CD4-positive, alpha-beta T cell (primary cell): Measurements from ENCODE around the gene THRB. TPM values are rescaled to one million over a fixed set of nuclear protein-coding genes. Genes with fewer than 3 reads are reported as not detected.

Experiments used
- ATAC-seq: fragments of 200-7000 bp; cut with Tn5 transposase; one replicate; pipeline ENCODE4 v1.10.0; 2022; ENCODE audit warnings: mild to moderate bottlenecking; ENCODE audit not compliant: poor library complexity
- CTCF ChIA-PET: fragments of 350-600 bp; sonication (Branson Sonifier 250); formaldehyde crosslinking; loops from one replicate; lab custom pipeline; 2021; ENCODE audit warnings: antibody characterized with exemption, inconsistent platforms; lab: Charles Lee
- POLR2A ChIA-PET: fragments of 350-600 bp; sonication (Branson Sonifier 250); formaldehyde crosslinking; loops from one replicate; lab custom pipeline; 2021; ENCODE audit warnings: antibody characterized with exemption, inconsistent platforms; lab: Charles Lee
- DNase-seq, 14 experiments: peaks; one replicate each; pipeline ENCODE4 v3.0.0-alpha.2; 2013 to 2020; ENCODE audit warnings: mixed read lengths in 2 of 14
- H3K27ac ChIP-seq, 2 donors: one replicate each; pipeline versions ENCODE4 v1.5.1 to v1.7.0; 2013; ENCODE audit warnings: low read length in 2 of 2, low read depth in 1 of 2, mild to moderate bottlenecking in 1 of 2
- H3K27me3 ChIP-seq, 2 experiments: 1 replicate in 1 of 2; 2 replicates in 1 of 2; pipeline versions ENCODE4 v1.6.1 to v1.7.0; 2013; ENCODE audit warnings: low read length in 2 of 2, control low read depth in 1 of 2, mild to moderate bottlenecking in 1 of 2, moderate library complexity in 1 of 2; ENCODE audit not compliant: insufficient read depth in 2 of 2, control insufficient read depth in 1 of 2
- H3K36me3 ChIP-seq: one replicate; pipeline ENCODE4 v1.6.1; 2013; ENCODE audit warnings: low read length, control low read depth; ENCODE audit not compliant: insufficient read depth
- H3K4me1 ChIP-seq: one replicate; pipeline ENCODE4 v1.6.1; 2013; ENCODE audit warnings: low read length, control low read depth; ENCODE audit not compliant: insufficient read depth
- H3K4me3 ChIP-seq: one replicate; pipeline ENCODE4 v1.5.1; 2013; ENCODE audit warnings: mild to moderate bottlenecking, low read length, moderate library complexity
- H3K9me3 ChIP-seq, 2 experiments: 1 replicate in 1 of 2; 2 replicates in 1 of 2; pipeline versions ENCODE4 v1.6.1 to v1.7.0; 2013; ENCODE audit warnings: low read length in 2 of 2, mild to moderate bottlenecking in 2 of 2, control low read depth in 1 of 2, moderate library complexity in 1 of 2; ENCODE audit not compliant: control insufficient read depth in 1 of 2, insufficient read depth in 1 of 2
- H3K27ac Mint-ChIP-seq: one replicate; pipeline ENCODE4 v1.8.0; 2020; ENCODE audit warnings: mixed read lengths
- H3K27me3 Mint-ChIP-seq: one replicate; pipeline ENCODE4 v1.8.0; 2021; ENCODE audit warnings: mixed read lengths
- H3K36me3 Mint-ChIP-seq: one replicate; pipeline ENCODE4 v1.8.0; 2021; ENCODE audit warnings: low read depth, mixed read lengths
- H3K4me1 Mint-ChIP-seq: one replicate; pipeline ENCODE4 v1.8.0; 2021; ENCODE audit warnings: low read depth, mixed read lengths
- H3K4me3 Mint-ChIP-seq: one replicate; pipeline ENCODE4 v1.8.0; 2020; ENCODE audit warnings: mild to moderate bottlenecking, mixed read lengths
- H3K9me3 Mint-ChIP-seq: one replicate; pipeline ENCODE4 v1.8.0; 2020; ENCODE audit warnings: mixed read lengths
- intact Hi-C, 2 experiments: fragments of 100-400 bp; cut with DNase I in 1 of 2; cut with micrococcal nuclease in 1 of 2; formaldehyde crosslinking; loops; one replicate each; pipeline versions ENCODE4 v1.15.1 to v1.9.0; 2023 to 2025; cut with DNase I, micrococcal nuclease
- microRNA-seq: library from miRNA; unstranded; fragments of <30 nt; microRNA quantifications from one replicate; pipeline ENCODE4 v1.2.0, GENCODE V29; 2021; ENCODE audit warnings: borderline microRNAs expressed, borderline replicate concordance
- total RNA-seq, 174 experiments: library from RNA in 2 of 174; stranded (reverse) in 2 of 174; gene quantifications; one replicate each; pipeline ENCODE4 v1.2.3 and lab custom pipeline; 2021 to 2026
- TF ChIP-seq, protein P1 (sequence below): fragments of 200-600 bp; IDR thresholded peaks from one replicate; pipeline ENCODE4 v1.8.0; 2022; ENCODE audit warnings: antibody characterized with exemption, mild to moderate bottlenecking

THRB gene
- total RNA-seq, 2 experiments from 2014 or later, result not detected

DNA sequence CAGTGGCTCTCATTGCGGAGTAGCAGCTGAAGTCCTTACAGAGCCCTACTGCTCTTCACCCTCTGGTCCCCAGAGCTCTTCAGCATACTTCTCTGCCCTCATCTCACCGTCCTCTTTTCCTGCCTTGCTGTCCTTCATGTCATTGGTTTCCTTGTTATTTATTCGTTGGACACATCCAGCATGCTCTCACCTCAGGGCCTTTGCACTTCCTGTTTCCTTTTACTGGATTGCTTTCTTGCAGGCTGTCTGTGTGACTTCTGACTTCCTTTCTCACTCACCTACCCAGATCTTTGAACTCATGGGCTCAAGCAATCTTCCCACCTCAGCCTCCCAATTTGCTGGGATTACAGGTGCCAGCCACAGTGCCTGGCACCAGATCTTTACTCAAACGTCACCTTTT is 422.5 kb downstream of the THRB start:
- intact Hi-C loops, result no loop called here
- Mint-ChIP-seq H3K27me3 (no peaks in the 10 kb centered on the region), H3K4me1 (no peaks in the 10 kb centered on the region), H3K27ac (no peak overlapping the region), H3K36me3 (no peaks in the 10 kb centered on the region), H3K4me3 (no peak overlapping the region), H3K9me3 (no peaks in the 10 kb centered on the region)
- ATAC-seq (no peak), DNase-seq (no peak)
- Histone ChIP-seq H3K4me3 (no peak overlapping the region), H3K9me3 (no peaks in the 10 kb centered on the region), H3K4me1 (no peaks in the 10 kb centered on the region), H3K27me3 (no peaks in the 10 kb centered on the region), H3K36me3 (no peaks in the 10 kb centered on the region), H3K27ac (no peak overlapping the region)
- ChIA-PET CTCF (no interaction called here), POLR2A (no interaction called here)
- TF ChIP-seq, protein P1, sequence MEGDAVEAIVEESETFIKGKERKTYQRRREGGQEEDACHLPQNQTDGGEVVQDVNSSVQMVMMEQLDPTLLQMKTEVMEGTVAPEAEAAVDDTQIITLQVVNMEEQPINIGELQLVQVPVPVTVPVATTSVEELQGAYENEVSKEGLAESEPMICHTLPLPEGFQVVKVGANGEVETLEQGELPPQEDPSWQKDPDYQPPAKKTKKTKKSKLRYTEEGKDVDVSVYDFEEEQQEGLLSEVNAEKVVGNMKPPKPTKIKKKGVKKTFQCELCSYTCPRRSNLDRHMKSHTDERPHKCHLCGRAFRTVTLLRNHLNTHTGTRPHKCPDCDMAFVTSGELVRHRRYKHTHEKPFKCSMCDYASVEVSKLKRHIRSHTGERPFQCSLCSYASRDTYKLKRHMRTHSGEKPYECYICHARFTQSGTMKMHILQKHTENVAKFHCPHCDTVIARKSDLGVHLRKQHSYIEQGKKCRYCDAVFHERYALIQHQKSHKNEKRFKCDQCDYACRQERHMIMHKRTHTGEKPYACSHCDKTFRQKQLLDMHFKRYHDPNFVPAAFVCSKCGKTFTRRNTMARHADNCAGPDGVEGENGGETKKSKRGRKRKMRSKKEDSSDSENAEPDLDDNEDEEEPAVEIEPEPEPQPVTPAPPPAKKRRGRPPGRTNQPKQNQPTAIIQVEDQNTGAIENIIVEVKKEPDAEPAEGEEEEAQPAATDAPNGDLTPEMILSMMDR, result no peak

DNA sequence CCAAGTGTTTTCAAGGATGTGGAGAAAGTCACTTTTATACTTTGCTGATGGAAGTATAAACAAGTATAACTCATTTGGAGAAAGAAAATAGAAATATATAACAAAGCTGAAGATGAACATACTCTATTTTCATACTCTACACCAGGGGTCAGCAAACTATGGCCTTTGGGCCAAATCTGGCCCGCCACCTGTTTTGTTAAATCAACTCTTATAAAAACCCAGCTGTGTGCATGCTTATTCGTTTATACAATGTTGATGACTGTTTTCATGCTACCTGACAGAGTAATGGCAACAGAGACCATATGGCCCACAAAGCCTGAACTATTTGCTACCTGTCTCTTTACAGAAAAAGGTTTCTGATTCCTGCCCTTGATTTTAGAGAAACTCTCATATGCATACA is 425.6 kb downstream of the THRB start:
- H3K4me1 ChIP-seq, result no peaks in the 10 kb centered on the region
- TF ChIP-seq, protein P1, result no peak
- no peaks in the 10 kb centered on the region for H3K9me3 Mint-ChIP-seq
- ATAC-seq (no peak), DNase-seq (no peak)
- H3K36me3 Mint-ChIP-seq, result no peaks in the 10 kb centered on the region
- no peak overlapping the region for H3K27ac ChIP-seq
- no peaks in the 10 kb centered on the region for H3K27me3 Mint-ChIP-seq
- ChIA-PET CTCF (no interaction called here), POLR2A (no interaction called here)
- no peaks in the 10 kb centered on the region for H3K27me3 ChIP-seq
- no peak overlapping the region for H3K4me3 ChIP-seq
- no peaks in the 10 kb centered on the region for H3K4me1 Mint-ChIP-seq
- H3K9me3 ChIP-seq, result no peaks in the 10 kb centered on the region
- H3K4me3 Mint-ChIP-seq, result no peak overlapping the region
- H3K36me3 ChIP-seq, result no peaks in the 10 kb centered on the region
- intact Hi-C loops, result no loop called here
- no peak overlapping the region for H3K27ac Mint-ChIP-seq

- Mint-ChIP-seq H3K4me1 (no peaks in the 10 kb centered on the region), H3K4me3 (no peak overlapping the region), H3K36me3 (no peaks in the 10 kb centered on the region), H3K27me3 (no peaks in the 10 kb centered on the region), H3K27ac (no peak overlapping the region), H3K9me3 (no peaks in the 10 kb centered on the region)
- intact Hi-C loops, result no loop called here
- Histone ChIP-seq H3K4me1 (no peaks in the 10 kb centered on the region), H3K4me3 (no peak overlapping the region), H3K27ac (no peak overlapping the region), H3K27me3 (no peaks in the 10 kb centered on the region), H3K9me3 (no peaks in the 10 kb centered on the region), H3K36me3 (no peaks in the 10 kb centered on the region)
- TF ChIP-seq, protein P1, result no peak
- POLR2A ChIA-PET, result no interaction called here
- no peak for DNase-seq
- CTCF ChIA-PET, result no interaction called here
- ATAC-seq, result no peak
Measured at GRCh38 chr3:24067483-24067882, 427.2 kb downstream of the THRB start.

Small RNA genes within 50 kb of the gene (microRNA-seq; reads per million reads assigned to microRNA genes)
- not detected for gene MIR4792
